GM21786 (cell line): ENCODE measurements around the gene ZFP92.

Experiments used
- ATAC-seq: cut with Tn5 transposase; IDR thresholded peaks from one replicate; pipeline ENCODE4 v1.9.1; 2021; ENCODE audit not compliant: unreplicated experiment

ZFP92 gene

GRCh38 chrX:153435845-153436244 lies 24.6 kb downstream of the ZFP92 start:
- ATAC-seq = no peak

GRCh38 chrX:153438532-153438931 lies 27.3 kb downstream of the ZFP92 start:
- no peak for ATAC-seq

- ATAC-seq = no peak
These were observed 28.7 kb downstream of the ZFP92 start for GRCh38 chrX:153439977-153440376.

- no peak for ATAC-seq
These were observed 29.4 kb downstream of the ZFP92 start for GRCh38 chrX:153440556-153441135.

- ATAC-seq = no peak
These were observed 30.0 kb downstream of the ZFP92 start for GRCh38 chrX:153441296-153441695.

- no peak for ATAC-seq
These were observed 30.7 kb downstream of the ZFP92 start for GRCh38 chrX:153441981-153442380.

GRCh38 chrX:153442463-153442862 lies 31.2 kb downstream of the ZFP92 start:
- ATAC-seq = no peak

- no peak for ATAC-seq
These were observed 32.4 kb downstream of the ZFP92 start for GRCh38 chrX:153443476-153444332.

- no peak for ATAC-seq
These were observed 33.2 kb downstream of the ZFP92 start for GRCh38 chrX:153444333-153445011.

GRCh38 chrX:153445106-153445855 lies 34.0 kb downstream of the ZFP92 start:
- no peak for ATAC-seq

- no peak for ATAC-seq
These were observed 34.8 kb downstream of the ZFP92 start, which contains the start of gene TREX2 for GRCh38 chrX:153445856-153446635. Gene TREX2, minus strand, starts transcription at chrX:153446056. Its CDS starts 626 bp downstream, at chrX:153445430.

- ATAC-seq = no peak
These were observed 35.3 kb downstream of the ZFP92 start for GRCh38 chrX:153446636-153446936.

GRCh38 chrX:153446950-153447580 lies 35.8 kb downstream of the ZFP92 start:
- no peak for ATAC-seq

GRCh38 chrX:153447581-153447960 lies 36.3 kb downstream of the ZFP92 start:
- ATAC-seq = no peak

- ATAC-seq = no peak
These were observed 37.5 kb downstream of the ZFP92 start for GRCh38 chrX:153448556-153449367.

GRCh38 chrX:153449368-153450113 lies 38.3 kb downstream of the ZFP92 start:
- ATAC-seq = no peak

GRCh38 chrX:153450114-153450948 lies 39.1 kb downstream of the ZFP92 start:
- ATAC-seq = no peak

GRCh38 chrX:153450949-153451277 lies 39.6 kb downstream of the ZFP92 start:
- no peak for ATAC-seq
